NCI-H774 (cell line): ENCODE data around the gene GALNT16.
A peak's percentile ranks its signal among the peaks of the same experiment; 100 is the strongest.
"Not testable (repeated sequence)": the region's sequence is repeated elsewhere in the genome, so short reads cannot be mapped to it uniquely, and the experiment has no call there.

Source experiments
- DNase-seq: peaks from one replicate; lab custom pipeline; 2025; lab: John Stamatoyannopoulos, UW

GALNT16 gene

GRCh38 chr14:69363964-69364363, 104.0 kb downstream of the GALNT16 start:
- no peak for DNase-seq

- DNase-seq = no peak
Observed at GRCh38 chr14:69364378-69364777, 104.4 kb downstream of the GALNT16 start.

GRCh38 chr14:69366069-69366468, 106.1 kb downstream of the GALNT16 start:
- DNase-seq = no peak

GRCh38 chr14:69366761-69367160, 106.8 kb downstream of the GALNT16 start:
- DNase-seq = no peak

- DNase-seq = no peak
Observed at GRCh38 chr14:69368381-69368780, 108.4 kb downstream of the GALNT16 start.

GRCh38 chr14:69370061-69370460, 110.1 kb downstream of the GALNT16 start:
- no peak for DNase-seq

- DNase-seq = no peak
Observed at GRCh38 chr14:69372146-69372545, 112.2 kb downstream of the GALNT16 start.

- DNase-seq = no peak
Observed at GRCh38 chr14:69373104-69373503, 113.1 kb downstream of the GALNT16 start.

- DNase-seq = no peak
Observed at GRCh38 chr14:69374235-69374634, 114.3 kb downstream of the GALNT16 start.

GRCh38 chr14:69375182-69375581, 115.2 kb downstream of the GALNT16 start:
- no peak for DNase-seq

- DNase-seq = no peak
Observed at GRCh38 chr14:69375722-69376121, 115.8 kb downstream of the GALNT16 start.

GRCh38 chr14:69376439-69376838, 116.5 kb downstream of the GALNT16 start:
- no peak for DNase-seq

- no peak for DNase-seq
Observed at GRCh38 chr14:69378274-69378673, 118.3 kb downstream of the GALNT16 start.

GRCh38 chr14:69387311-69387710, 127.4 kb downstream of the GALNT16 start:
- no peak for DNase-seq

GRCh38 chr14:69391400-69391799, 131.4 kb downstream of the GALNT16 start:
- DNase-seq = not testable (repeated sequence)

- no peak for DNase-seq
Observed at GRCh38 chr14:69392481-69392880, 132.5 kb downstream of the GALNT16 start.

- DNase-seq = no peak
Observed at GRCh38 chr14:69395929-69396328, 136.0 kb downstream of the GALNT16 start.

GRCh38 chr14:69398053-69398817, 138.3 kb downstream of the GALNT16 start, which contains the start of the genes ERH and SLC39A9:
ERH (minus strand) TSS chr14:69398299; CDS start chr14:69398233, 66 bp downstream.
SLC39A9 (plus strand) TSS chr14:69398692; CDS start chr14:69399370, 678 bp downstream.
- DNase-seq = peak; percentile 87

GRCh38 chr14:69398818-69399210, 138.9 kb downstream of the GALNT16 start:
- DNase-seq = no peak

GRCh38 chr14:69399750-69400149, 139.8 kb downstream of the GALNT16 start:
- no peak for DNase-seq

GRCh38 chr14:69400154-69400553, 140.2 kb downstream of the GALNT16 start:
- DNase-seq = no peak

- no peak for DNase-seq
Observed at GRCh38 chr14:69401841-69402240, 141.9 kb downstream of the GALNT16 start.

- no peak for DNase-seq
Observed at GRCh38 chr14:69404478-69404877, 144.5 kb downstream of the GALNT16 start.

- DNase-seq = no peak
Observed at GRCh38 chr14:69404883-69405282, 144.9 kb downstream of the GALNT16 start.
